Esophagus (tissue), 2 donors: Measurements from ENCODE around the gene FAM3B. TPM values are rescaled to one million over a fixed set of nuclear protein-coding genes. Genes with fewer than 3 reads are reported as not detected.
A peak's percentile ranks its signal among the peaks of the same experiment; 100 is the strongest.

ENCODE experiments used
- H3K27ac ChIP-seq, 2 donors: one replicate each; pipeline ENCODE4 v1.5.1; 2013; ENCODE audit warnings: low read depth in 2 of 2, mild to moderate bottlenecking in 2 of 2, inconsistent platforms in 1 of 2, low read length in 1 of 2, moderate library complexity in 1 of 2
- H3K27me3 ChIP-seq, 2 donors: one replicate each; pipeline ENCODE4 v1.6.1; 2013; ENCODE audit warnings: low read length in 2 of 2, control low read depth in 1 of 2, mild to moderate bottlenecking in 1 of 2; ENCODE audit not compliant: insufficient read depth in 2 of 2, control insufficient read depth in 1 of 2
- H3K36me3 ChIP-seq, 2 donors: one replicate each; pipeline ENCODE4 v1.6.1; 2013; ENCODE audit warnings: low read length in 1 of 2; ENCODE audit not compliant: control insufficient read depth in 2 of 2, insufficient read depth in 2 of 2
- H3K4me1 ChIP-seq, 2 donors: one replicate each; pipeline ENCODE4 v1.6.1; 2013; ENCODE audit warnings: low read length in 1 of 2; ENCODE audit not compliant: control insufficient read depth in 2 of 2, insufficient read depth in 2 of 2
- H3K4me3 ChIP-seq, 2 donors: one replicate each; pipeline ENCODE4 v1.5.1; 2013; ENCODE audit warnings: low read length in 2 of 2, mild to moderate bottlenecking in 2 of 2, low read depth in 1 of 2, moderate library complexity in 1 of 2
- H3K9me3 ChIP-seq, 2 donors: one replicate each; pipeline ENCODE4 v1.6.1; 2013; ENCODE audit warnings: mild to moderate bottlenecking in 2 of 2, low read depth in 1 of 2, low read length in 1 of 2, moderate library complexity in 1 of 2; ENCODE audit not compliant: control insufficient read depth in 2 of 2, insufficient read depth in 1 of 2
- WGBS, 2 donors: extraction: QIAGEN DNeasy Blood & Tissue Kit; methylation state at CpG; one replicate each; pipeline ENCODE4 v1.1.7; 2013; 5-methylcytosine and 5-hydroxymethylcytosine counted together
- polyA plus RNA-seq, 2 donors: library from polyadenylated mRNA; stranded (reverse); fragments of 200-250 nt; gene quantifications; one replicate each; pipeline ENCODE4 v1.2.3, GENCODE V29; 2013
- donor health status: healthy with polysubstance abuse.
- donor health status: Bipolar disorder and iron deficiency.

Gene FAM3B
- polyA plus RNA-seq, 2 donors = 57.1 to 65.5 TPM

DNA sequence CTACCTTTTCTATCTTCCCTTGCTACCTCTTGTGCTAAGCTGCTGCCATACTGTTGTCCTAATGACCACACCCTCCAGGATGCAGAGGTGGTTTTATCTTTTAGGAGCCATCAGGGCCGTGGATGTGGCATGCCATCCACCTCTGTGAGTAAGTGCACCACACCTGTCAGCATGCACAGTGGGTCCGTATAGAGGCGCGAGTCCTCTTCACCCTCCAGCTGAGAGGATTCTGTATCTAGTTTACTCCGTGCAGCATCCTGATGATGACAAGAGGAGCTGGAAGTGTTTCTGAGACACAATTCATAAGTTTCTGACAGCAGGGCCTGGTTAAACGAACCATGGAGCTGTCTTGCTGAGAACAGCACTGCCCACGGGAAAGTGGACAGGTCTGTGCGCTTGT lies 11.2 kb downstream of the FAM3B start:
- Histone ChIP-seq H3K27me3 (no peaks in the 10 kb centered on the region), H3K27ac (no peak overlapping the region), H3K4me3 (no peak overlapping the region), H3K36me3 (no peaks in the 10 kb centered on the region), H3K4me1 (peaks cover 0 to 9% of the 10 kb centered on the region in 2 donors), H3K9me3 (no peaks in the 10 kb centered on the region)
- WGBS, 2 donors = 86 to 87% methylated on average over 8 of the region's 8 CpGs

DNA sequence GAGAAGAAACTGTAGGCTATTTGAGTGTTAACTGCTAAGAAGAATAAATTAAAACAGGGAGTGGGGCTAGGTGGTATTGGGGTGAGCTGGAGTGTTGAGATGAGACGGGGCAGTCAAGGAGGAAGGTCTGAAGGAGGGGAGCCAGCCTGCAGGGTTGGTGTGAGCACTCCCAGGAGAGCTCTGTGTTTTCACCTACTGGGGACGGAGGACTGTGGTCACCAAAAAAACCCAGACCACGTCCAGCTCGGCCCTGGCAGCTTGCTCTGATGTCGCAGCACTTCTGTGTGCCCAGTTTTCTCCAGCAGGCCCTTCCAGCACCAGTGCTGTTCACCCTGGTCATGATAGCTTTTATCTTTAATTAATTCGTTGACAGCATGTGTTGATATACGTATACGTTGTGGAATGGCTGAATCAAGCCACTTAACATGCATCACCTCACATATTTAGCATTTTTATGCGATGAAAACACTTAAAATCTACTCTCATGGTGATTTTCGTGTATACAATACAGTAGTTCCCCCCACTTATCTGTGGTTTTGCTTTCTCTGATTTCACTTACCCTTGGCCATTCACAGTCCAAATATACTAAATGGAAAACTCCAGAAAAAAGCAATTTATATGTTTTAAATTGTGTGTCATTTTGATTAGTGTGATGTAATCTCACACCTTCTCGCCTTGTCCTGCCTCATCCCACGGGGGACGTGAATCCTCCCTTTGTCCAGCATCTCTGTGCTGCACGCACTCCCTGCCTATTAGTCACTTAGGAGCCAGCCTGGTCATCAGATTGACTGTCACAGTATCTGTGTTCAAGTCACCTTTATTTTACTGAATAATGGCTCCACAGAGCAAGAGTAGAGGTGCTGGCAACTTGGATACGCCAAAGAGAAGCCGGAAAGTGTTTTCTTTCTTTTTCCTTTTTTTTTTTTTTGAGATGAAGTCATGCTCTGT lies 12.3 kb downstream of the FAM3B start:
- Histone ChIP-seq H3K36me3 (no peaks in the 10 kb centered on the region), H3K27me3 (no peaks in the 10 kb centered on the region), H3K9me3 (no peaks in the 10 kb centered on the region), H3K4me1 (peaks cover 0 to 6% of the 10 kb centered on the region in 2 donors), H3K27ac (no peak overlapping the region), H3K4me3 (no peak overlapping the region)
- 85 to 86% methylated on average over 16 of the region's 16 CpGs for WGBS, 2 donors

DNA sequence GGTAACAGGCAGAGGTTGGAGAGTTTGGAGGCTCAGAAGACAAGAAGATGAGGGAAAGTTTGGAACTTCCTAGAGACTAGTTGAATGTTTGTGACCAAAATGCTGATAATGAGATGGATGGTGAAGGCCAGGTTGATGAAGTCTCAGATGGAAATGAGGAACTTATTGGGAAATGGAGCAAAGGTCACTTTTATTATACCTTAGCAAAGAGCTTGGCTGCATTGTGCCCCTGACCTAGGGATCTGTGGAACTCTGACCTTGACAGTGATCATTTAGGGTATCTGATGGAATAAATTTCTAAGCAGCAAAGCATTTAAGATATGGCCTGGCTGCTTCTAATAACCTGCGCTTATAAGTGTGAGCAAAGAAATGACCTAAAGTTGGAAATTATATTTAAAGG lies 17.2 kb downstream of the FAM3B start:
- Histone ChIP-seq H3K27me3 (no peaks in the 10 kb centered on the region), H3K9me3 (peaks cover 0 to 3% of the 10 kb centered on the region in 2 donors), H3K4me3 (no peak overlapping the region), H3K4me1 (no peaks in the 10 kb centered on the region), H3K27ac (no peak overlapping the region), H3K36me3 (no peaks in the 10 kb centered on the region)
- WGBS, 2 donors = 89 to 99% methylated on average over 1 of the region's 1 CpG

DNA sequence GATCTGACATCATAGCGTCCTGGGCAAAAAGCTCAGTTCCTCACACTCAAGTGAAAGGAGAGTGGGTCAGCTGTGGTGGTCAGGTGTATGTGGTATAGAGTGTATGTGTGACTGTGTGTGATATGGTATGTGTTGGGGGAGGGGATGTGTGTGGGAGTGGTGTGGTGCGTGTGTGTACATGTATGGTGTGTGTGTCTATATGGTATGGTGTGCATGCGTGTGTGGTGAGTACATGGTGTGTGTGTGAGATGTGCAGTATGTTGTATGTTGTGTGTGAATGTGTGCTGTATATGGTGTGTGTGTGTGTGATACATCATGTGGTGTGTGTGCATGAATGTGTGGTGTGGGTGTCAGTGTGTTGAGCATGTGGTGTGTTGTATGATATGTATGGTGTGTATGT lies 20.9 kb downstream of the FAM3B start:
- peaks cover 0 to 3% of the 10 kb centered on the region in 2 donors for H3K9me3 ChIP-seq
- 95 to 97% methylated on average over 3 of the region's 3 CpGs for WGBS, 2 donors

DNA sequence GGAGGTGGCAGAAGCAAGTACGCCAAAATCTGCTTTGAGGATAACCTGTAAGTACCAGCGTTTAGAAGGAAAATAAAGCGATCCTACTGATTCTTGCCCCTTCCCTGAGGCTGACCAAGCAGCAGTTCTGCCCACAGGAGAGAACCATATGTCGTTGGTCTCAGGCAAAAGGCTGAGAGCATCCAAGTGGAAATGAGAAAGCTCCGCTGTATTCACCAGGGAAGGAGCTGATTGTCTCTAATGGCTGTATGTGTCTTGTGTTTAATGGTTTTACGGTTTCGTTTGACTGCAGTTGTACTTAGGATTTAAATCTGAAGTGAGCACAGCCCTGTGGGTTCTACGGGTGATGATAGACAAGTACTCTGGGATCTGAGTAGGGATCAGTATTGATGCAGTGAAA lies 21.9 kb downstream of the FAM3B start:
- no peaks in the 10 kb centered on the region for H3K36me3 ChIP-seq
- H3K27me3 ChIP-seq = no peaks in the 10 kb centered on the region
- no peak overlapping the region for H3K4me3 ChIP-seq
- no peak overlapping the region for H3K27ac ChIP-seq
- WGBS, 2 donors = 92 to 93% methylated on average over 8 of the region's 8 CpGs
- H3K9me3 ChIP-seq = peaks cover 0 to 3% of the 10 kb centered on the region in 2 donors
- H3K4me1 ChIP-seq = no peaks in the 10 kb centered on the region

More for the DNA sequence above, 20.9 kb downstream of the FAM3B start:
- H3K4me3 ChIP-seq = no peak overlapping the region
- no peaks in the 10 kb centered on the region for H3K27me3 ChIP-seq
- no peaks in the 10 kb centered on the region for H3K4me1 ChIP-seq
- H3K36me3 ChIP-seq = no peaks in the 10 kb centered on the region
- H3K27ac ChIP-seq = no peak overlapping the region

DNA sequence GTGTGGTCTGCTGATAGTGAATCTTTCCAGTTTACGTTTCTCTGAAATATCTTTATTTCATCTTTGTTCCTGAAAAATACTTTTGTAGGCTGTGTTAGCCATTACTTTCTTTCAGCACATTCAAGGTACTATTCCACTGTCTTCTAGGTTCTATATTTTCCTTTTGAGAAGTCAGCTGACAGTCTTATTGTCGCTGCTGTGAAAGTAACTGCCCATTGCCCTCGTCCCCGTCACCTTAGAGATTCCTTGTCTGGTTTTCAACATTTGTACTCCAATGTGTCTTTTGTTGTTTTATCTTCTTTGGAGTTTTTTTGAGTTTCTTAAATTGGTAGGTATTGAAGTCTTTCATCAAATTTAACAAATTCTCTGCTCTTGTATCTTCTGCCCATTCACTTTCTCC lies 25.4 kb downstream of the FAM3B start:
- no peak overlapping the region for H3K27ac ChIP-seq
- no peaks in the 10 kb centered on the region for H3K36me3 ChIP-seq
- H3K9me3 ChIP-seq = no peaks in the 10 kb centered on the region
- H3K27me3 ChIP-seq = no peaks in the 10 kb centered on the region
- H3K4me3 ChIP-seq = no peak overlapping the region
- H3K4me1 ChIP-seq = no peaks in the 10 kb centered on the region
- WGBS, 2 donors = 94 to 96% methylated on average over 4 of the region's 4 CpGs

DNA sequence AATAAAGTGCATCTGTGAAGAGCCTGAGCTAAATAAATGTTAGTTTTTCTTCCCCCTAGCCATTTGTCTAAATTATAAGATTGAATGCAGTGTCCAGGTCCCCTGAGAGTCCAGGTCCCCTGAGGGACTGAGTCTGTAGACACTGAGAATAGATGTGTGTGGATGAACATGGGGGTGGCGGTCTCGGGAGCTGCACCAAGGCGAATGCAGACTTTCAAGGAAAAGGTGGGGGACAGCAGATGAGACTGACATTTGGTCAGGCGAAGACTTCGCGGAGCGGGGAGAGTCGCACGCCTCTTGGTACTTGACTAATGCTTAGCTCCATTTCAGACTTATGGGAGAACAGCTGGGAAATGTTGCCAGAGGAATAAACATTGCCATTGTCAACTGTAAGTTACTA lies 27.5 kb downstream of the FAM3B start:
- Histone ChIP-seq H3K27me3 (no peaks in the 10 kb centered on the region), H3K4me3 (no peak overlapping the region), H3K4me1 (no peaks in the 10 kb centered on the region), H3K36me3 (no peaks in the 10 kb centered on the region), H3K9me3 (no peaks in the 10 kb centered on the region), H3K27ac (no peak overlapping the region)
- WGBS, 2 donors = 81 to 84% methylated on average over 9 of the region's 9 CpGs

DNA sequence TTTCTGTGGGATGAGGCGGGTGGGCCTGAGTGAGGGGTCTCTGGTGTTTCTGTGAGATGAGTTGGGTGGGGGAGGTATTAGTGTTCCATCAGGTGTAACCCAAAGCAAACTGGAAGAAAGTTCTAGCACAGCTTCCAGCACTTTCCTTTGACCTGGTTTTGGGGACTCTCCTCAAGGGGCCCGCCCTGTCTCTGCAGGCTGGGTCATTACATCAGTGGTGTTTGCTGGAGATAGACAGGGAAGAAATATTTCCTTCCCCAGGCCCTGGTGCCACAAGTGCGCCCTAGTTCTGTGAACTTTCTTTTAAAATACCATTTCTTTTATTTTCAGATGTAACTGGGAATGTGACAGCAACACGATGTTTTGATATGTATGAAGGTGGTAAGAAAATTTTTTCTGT lies 28.8 kb downstream of the FAM3B start:
- H3K36me3 ChIP-seq = no peaks in the 10 kb centered on the region
- no peak overlapping the region for H3K4me3 ChIP-seq
- H3K9me3 ChIP-seq = no peaks in the 10 kb centered on the region
- H3K27me3 ChIP-seq = no peaks in the 10 kb centered on the region
- H3K4me1 ChIP-seq = no peaks in the 10 kb centered on the region
- 93 to 96% methylated on average over 4 of the region's 4 CpGs for WGBS, 2 donors
- no peak overlapping the region for H3K27ac ChIP-seq

DNA sequence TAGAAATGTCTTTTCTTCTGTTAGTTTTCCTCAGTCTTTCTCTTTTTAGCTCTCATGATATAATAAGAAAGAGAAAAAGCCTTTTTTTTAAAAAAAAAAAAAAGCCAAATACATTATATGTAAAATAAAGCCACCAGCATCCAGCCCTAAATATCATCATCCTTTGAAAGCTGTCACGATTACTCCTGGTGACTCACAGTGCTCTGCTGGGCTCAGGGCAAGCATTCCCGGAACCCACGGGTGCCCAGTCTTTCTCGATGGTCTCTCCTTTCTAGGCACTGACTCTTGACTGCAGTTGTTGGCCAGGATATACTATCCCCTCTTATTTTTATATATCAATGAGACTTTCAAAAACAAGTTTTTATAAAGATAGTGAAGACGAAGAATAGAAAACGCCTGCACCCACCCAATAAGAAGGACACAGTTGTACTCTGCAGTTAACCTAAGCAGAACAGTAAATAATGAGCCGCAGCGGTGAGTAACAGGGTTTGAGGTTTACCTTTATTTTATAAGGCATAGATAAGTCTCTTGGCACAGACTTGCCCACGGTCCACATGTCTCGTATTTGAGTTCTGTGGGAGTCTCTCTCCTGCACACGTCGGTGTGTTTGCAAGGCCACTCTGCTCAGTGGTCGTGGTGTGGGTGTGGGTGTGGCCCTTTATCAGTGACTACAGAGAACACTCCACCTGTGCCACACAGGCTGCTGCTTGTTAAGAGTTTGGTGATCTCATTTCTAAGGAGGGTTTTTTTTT lies 29.5 kb downstream of the FAM3B start:
- peak overlapping the region in 1 of 2 donors; percentile 33 for H3K27ac ChIP-seq
- 53 to 56% methylated on average over 13 of the region's 13 CpGs for whole genome bisulfite sequencing, 2 donors
- H3K4me3 ChIP-seq = no peak overlapping the region
- no peaks in the 10 kb centered on the region for H3K4me1 ChIP-seq
- H3K9me3 ChIP-seq = no peaks in the 10 kb centered on the region
- H3K36me3 ChIP-seq = no peaks in the 10 kb centered on the region
- no peaks in the 10 kb centered on the region for H3K27me3 ChIP-seq
